SK-N-SH treated with all-trans-retinoic acid at 6 μM for 48 hours (cell line): ENCODE data around the gene CDKN2C.

ENCODE experiments used
- ATAC-seq: fragments of 200-7000 bp; cut with Tn5 transposase; 3 replicates; pipeline ENCODE4 v1.9.1; 2020; ENCODE audit warnings: mild to moderate bottlenecking, moderate library complexity
- ARNTL ChIP-seq: fragments of 450-650 bp; formaldehyde crosslinking; IDR thresholded peaks from 2 replicates; pipeline ENCODE4 v1.5.0; 2020; ENCODE audit warnings: low read depth, mild to moderate bottlenecking, moderate library complexity, borderline replicate concordance
- CSDC2 ChIP-seq: fragments of 250-450 bp; sonication (Bioruptor Pico); IDR thresholded peaks from 2 replicates; pipeline ENCODE4 v1.5.0; 2020; ENCODE audit warnings: mild to moderate bottlenecking, moderate library complexity
- CSRNP3 ChIP-seq: fragments of 250-450 bp; sonication (Bioruptor Pico); IDR thresholded peaks from 2 replicates; pipeline ENCODE4 v1.5.1; 2021; ENCODE audit warnings: mild to moderate bottlenecking, moderate library complexity
- ESRRG ChIP-seq: fragments of 250-450 bp; sonication (Bioruptor Pico); IDR thresholded peaks from 2 replicates; pipeline ENCODE4 v1.6.1; 2021; ENCODE audit warnings: mild to moderate bottlenecking
- GLIS3 ChIP-seq: fragments of 250-450 bp; sonication (Bioruptor Pico); IDR thresholded peaks from 2 replicates; pipeline ENCODE4 v1.5.0; 2020; ENCODE audit warnings: mild to moderate bottlenecking, moderate library complexity
- OSR1 ChIP-seq: fragments of 250-450 bp; sonication (Bioruptor Pico); IDR thresholded peaks from 2 replicates; pipeline ENCODE4 v1.8.0; 2022; ENCODE audit warnings: moderate library complexity, mild to moderate bottlenecking, inconsistent platforms
- POU6F1 ChIP-seq: fragments of 250-450 bp; sonication (Bioruptor Pico); IDR thresholded peaks from 2 replicates; pipeline ENCODE4 v1.8.0; 2021; ENCODE audit warnings: low read depth, mild to moderate bottlenecking, moderate library complexity, borderline replicate concordance
- PPARA ChIP-seq: fragments of 250-450 bp; sonication (Bioruptor Pico); IDR thresholded peaks from 2 replicates; pipeline ENCODE4 v1.5.0; 2020; ENCODE audit warnings: mild to moderate bottlenecking, borderline replicate concordance
- RARB ChIP-seq: fragments of 250-450 bp; sonication (Bioruptor Pico); IDR thresholded peaks from 2 replicates; pipeline ENCODE4 v1.8.0; 2021; ENCODE audit warnings: mild to moderate bottlenecking, moderate library complexity
- TCF4 ChIP-seq: fragments of 250-450 bp; sonication (Bioruptor Pico); IDR thresholded peaks from 2 replicates; pipeline ENCODE4 v1.8.0; 2021; ENCODE audit warnings: mild to moderate bottlenecking, moderate library complexity, borderline replicate concordance
- TOX ChIP-seq: fragments of 250-450 bp; sonication (Bioruptor Pico); IDR thresholded peaks from 2 replicates; pipeline ENCODE4 v1.8.0; 2021; ENCODE audit warnings: mild to moderate bottlenecking, moderate library complexity, borderline replicate concordance
- ZC3H10 ChIP-seq: fragments of 250-450 bp; sonication (Bioruptor Pico); IDR thresholded peaks from 2 replicates; pipeline ENCODE4 v1.5.1; 2021; ENCODE audit warnings: mild to moderate bottlenecking, moderate library complexity
- ZFP30 ChIP-seq: fragments of 450-650 bp; formaldehyde crosslinking; IDR thresholded peaks from 2 replicates; pipeline ENCODE4 v1.5.0; 2022; ENCODE audit warnings: mild to moderate bottlenecking, moderate library complexity
- ZNF565 ChIP-seq: fragments of 450-650 bp; formaldehyde crosslinking; conservative IDR thresholded peaks from 2 replicates; pipeline ENCODE4 v1.5.0; 2020; ENCODE audit warnings: low read depth, mild to moderate bottlenecking, moderate library complexity
- ZNF8 ChIP-seq: fragments of 450-650 bp; formaldehyde crosslinking; IDR thresholded peaks from 2 replicates; pipeline ENCODE4 v1.5.0; 2020; ENCODE audit warnings: mild to moderate bottlenecking, moderate library complexity
- TF ChIP-seq, protein P1 (sequence below): fragments of 250-450 bp; sonication (Bioruptor Pico); IDR thresholded peaks from 2 replicates; pipeline ENCODE4 v1.5.0; 2020; ENCODE audit warnings: mild to moderate bottlenecking, moderate library complexity
- TF ChIP-seq, protein P2 (sequence below): fragments of 250-450 bp; sonication (Bioruptor Pico); IDR thresholded peaks from 2 replicates; pipeline ENCODE4 v1.5.1; 2020; ENCODE audit warnings: low read depth, mild to moderate bottlenecking, moderate library complexity
- TF ChIP-seq, protein P3 (sequence below): fragments of 250-450 bp; sonication (Bioruptor Pico); IDR thresholded peaks from 2 replicates; pipeline ENCODE4 v1.8.0; 2020; ENCODE audit warnings: mild to moderate bottlenecking, moderate library complexity, borderline replicate concordance

CDKN2C gene

GRCh38 chr1:50968158-50968820, 1.8 kb upstream of the CDKN2C start:
- peak; percentile 83 for ATAC-seq
- TF ChIP-seq POU6F1 (CRISPR knock-in tag): no peak
- no peak for TF ChIP-seq GLIS3 (CRISPR knock-in tag)
- TF ChIP-seq, protein P1, sequence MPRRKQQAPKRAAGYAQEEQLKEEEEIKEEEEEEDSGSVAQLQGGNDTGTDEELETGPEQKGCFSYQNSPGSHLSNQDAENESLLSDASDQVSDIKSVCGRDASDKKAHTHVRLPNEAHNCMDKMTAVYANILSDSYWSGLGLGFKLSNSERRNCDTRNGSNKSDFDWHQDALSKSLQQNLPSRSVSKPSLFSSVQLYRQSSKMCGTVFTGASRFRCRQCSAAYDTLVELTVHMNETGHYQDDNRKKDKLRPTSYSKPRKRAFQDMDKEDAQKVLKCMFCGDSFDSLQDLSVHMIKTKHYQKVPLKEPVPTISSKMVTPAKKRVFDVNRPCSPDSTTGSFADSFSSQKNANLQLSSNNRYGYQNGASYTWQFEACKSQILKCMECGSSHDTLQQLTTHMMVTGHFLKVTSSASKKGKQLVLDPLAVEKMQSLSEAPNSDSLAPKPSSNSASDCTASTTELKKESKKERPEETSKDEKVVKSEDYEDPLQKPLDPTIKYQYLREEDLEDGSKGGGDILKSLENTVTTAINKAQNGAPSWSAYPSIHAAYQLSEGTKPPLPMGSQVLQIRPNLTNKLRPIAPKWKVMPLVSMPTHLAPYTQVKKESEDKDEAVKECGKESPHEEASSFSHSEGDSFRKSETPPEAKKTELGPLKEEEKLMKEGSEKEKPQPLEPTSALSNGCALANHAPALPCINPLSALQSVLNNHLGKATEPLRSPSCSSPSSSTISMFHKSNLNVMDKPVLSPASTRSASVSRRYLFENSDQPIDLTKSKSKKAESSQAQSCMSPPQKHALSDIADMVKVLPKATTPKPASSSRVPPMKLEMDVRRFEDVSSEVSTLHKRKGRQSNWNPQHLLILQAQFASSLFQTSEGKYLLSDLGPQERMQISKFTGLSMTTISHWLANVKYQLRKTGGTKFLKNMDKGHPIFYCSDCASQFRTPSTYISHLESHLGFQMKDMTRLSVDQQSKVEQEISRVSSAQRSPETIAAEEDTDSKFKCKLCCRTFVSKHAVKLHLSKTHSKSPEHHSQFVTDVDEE (CRISPR knock-in tag): no peak; the same call in 1 of the 2 replicates
- TF ChIP-seq, protein P2, sequence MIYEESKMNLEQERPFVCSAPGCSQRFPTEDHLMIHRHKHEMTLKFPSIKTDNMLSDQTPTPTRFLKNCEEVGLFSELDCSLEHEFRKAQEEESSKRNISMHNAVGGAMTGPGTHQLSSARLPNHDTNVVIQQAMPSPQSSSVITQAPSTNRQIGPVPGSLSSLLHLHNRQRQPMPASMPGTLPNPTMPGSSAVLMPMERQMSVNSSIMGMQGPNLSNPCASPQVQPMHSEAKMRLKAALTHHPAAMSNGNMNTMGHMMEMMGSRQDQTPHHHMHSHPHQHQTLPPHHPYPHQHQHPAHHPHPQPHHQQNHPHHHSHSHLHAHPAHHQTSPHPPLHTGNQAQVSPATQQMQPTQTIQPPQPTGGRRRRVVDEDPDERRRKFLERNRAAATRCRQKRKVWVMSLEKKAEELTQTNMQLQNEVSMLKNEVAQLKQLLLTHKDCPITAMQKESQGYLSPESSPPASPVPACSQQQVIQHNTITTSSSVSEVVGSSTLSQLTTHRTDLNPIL (CRISPR knock-in tag): no peak
- no peak for TF ChIP-seq RARB (CRISPR knock-in tag)
- TF ChIP-seq CSDC2: no peak
- TF ChIP-seq, protein P3, sequence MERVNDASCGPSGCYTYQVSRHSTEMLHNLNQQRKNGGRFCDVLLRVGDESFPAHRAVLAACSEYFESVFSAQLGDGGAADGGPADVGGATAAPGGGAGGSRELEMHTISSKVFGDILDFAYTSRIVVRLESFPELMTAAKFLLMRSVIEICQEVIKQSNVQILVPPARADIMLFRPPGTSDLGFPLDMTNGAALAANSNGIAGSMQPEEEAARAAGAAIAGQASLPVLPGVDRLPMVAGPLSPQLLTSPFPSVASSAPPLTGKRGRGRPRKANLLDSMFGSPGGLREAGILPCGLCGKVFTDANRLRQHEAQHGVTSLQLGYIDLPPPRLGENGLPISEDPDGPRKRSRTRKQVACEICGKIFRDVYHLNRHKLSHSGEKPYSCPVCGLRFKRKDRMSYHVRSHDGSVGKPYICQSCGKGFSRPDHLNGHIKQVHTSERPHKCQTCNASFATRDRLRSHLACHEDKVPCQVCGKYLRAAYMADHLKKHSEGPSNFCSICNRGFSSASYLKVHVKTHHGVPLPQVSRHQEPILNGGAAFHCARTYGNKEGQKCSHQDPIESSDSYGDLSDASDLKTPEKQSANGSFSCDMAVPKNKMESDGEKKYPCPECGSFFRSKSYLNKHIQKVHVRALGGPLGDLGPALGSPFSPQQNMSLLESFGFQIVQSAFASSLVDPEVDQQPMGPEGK (CRISPR knock-in tag): no peak
- no peak for TF ChIP-seq ARNTL (CRISPR knock-in tag)
- TF ChIP-seq ZNF565: no peak
- no peak for TF ChIP-seq ZC3H10
- TF ChIP-seq ESRRG (CRISPR knock-in tag): no peak
- TF ChIP-seq ZFP30 (CRISPR knock-in tag): no peak
- TF ChIP-seq, all 23 proteins: peak for 0

DNA sequence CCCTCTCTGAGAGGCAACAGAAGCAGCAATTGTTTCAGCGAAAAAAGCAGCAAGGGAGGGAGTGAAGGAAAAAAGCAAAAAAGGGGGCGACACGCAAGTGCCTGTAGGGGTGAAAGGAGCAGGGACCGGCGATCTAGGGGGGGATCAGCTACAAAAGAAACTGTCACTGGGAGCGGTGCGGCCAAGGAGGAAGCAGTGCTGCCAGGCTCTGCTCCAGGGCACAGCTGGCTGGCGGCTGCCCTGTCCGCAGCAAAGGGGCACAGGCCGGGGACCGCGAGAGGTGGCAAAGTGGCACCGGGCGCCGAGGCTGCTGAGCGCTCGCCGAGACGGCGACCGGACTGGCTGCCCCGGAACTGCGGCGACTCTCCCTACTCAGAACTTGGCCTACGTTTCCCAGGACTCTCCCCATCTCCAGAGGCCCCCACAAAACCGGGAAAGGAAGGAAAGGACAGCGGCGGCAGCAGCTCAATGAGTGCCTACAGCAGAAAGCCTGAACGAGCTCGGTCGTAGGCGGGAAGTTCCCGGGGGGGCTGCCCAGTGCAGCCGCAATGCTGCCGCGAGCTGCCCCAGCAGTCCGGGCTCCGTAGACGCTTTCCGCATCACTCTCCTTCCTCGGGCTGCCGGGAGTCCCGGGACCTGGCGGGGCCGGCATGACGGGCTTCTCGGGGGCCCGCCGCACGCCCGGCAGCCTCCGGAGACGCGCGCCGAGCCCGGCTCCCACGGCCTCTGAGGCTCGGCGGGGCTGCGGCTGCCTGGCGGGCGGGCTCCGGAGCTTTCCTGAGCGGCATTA, 1.0 kb upstream of the CDKN2C start:
- peak; percentile 13 for ATAC-seq
- TF ChIP-seq TOX (no peak), RARB (CRISPR knock-in tag) (no peak), CSRNP3 (CRISPR knock-in tag) (no peak), PPARA (no peak), OSR1 (CRISPR knock-in tag) (no peak), ARNTL (CRISPR knock-in tag) (no peak), ZNF8 (CRISPR knock-in tag) (no peak), GLIS3 (CRISPR knock-in tag) (no peak), TCF4 (CRISPR knock-in tag) (no peak), POU6F1 (CRISPR knock-in tag) (no peak)
- TF ChIP-seq, protein P2 (CRISPR knock-in tag): no peak
